Endothelial cell of umbilical vein (primary cell): ENCODE results near the gene KCNK1. TPM values are rescaled to one million over a fixed set of nuclear protein-coding genes. Genes with fewer than 3 reads are reported as not detected.

Experiments used
- BruUV-seq: library from RNA; stranded (reverse); fragments of 400-500 nt; replicated peaks from 2 replicates; lab custom pipeline; 2021; lab: Mats Ljungman, UMichigan
- CTCF ChIA-PET: fragments of 300-600, 350-600 bp; sonication (Branson Sonifier 250); formaldehyde crosslinking; loops from one replicate; lab custom pipeline; 2021; ENCODE audit warnings: antibody characterized with exemption, inconsistent platforms; lab: Charles Lee
- POLR2A ChIA-PET: fragments of 300-600, 350-600 bp; sonication (Branson Sonifier 250); formaldehyde crosslinking; loops from one replicate; lab custom pipeline; 2021; ENCODE audit warnings: antibody characterized with exemption, inconsistent platforms; lab: Charles Lee
- DNase-seq: peaks from one replicate; pipeline ENCODE4 v3.0.0-alpha.2; 2011; ENCODE audit warnings: low read depth, low spot score
- FAIRE-seq: peaks from 2 replicates; lab custom pipeline; 2011; peaks lifted over from hg19 to GRCh38; lab: Jason Lieb, UNC
- H2AFZ ChIP-seq: 2 replicates; pipeline ENCODE4 v1.6.0; 2012; ENCODE audit warnings: low read depth, low read length, control low read depth, inconsistent platforms
- H3K27ac ChIP-seq: 2 replicates; pipeline ENCODE4 v1.5.1; 2011; ENCODE audit warnings: low read depth, mild to moderate bottlenecking, control low read depth, low read length, moderate library complexity; ENCODE audit not compliant: insufficient read depth
- H3K27me3 ChIP-seq, 2 experiments: 2 replicates each; pipeline versions ENCODE4 v1.6.0 to v1.6.1; 2011; ENCODE audit warnings: low read length in 2 of 2, mixed read lengths in 1 of 2; ENCODE audit not compliant: control insufficient read depth in 2 of 2, insufficient read depth in 2 of 2
- H3K36me3 ChIP-seq, 2 experiments: 2 replicates in 1 of 2; 3 replicates in 1 of 2; pipeline ENCODE4 v1.5.1; 2011; ENCODE audit warnings: low read length in 2 of 2, mild to moderate bottlenecking in 1 of 2, moderate library complexity in 1 of 2; ENCODE audit not compliant: control insufficient read depth in 2 of 2, insufficient read depth in 2 of 2; ENCODE audit errors: extremely low read depth in 1 of 2
- H3K4me1 ChIP-seq: 3 replicates; pipeline ENCODE4 v1.5.1; 2011; ENCODE audit warnings: mild to moderate bottlenecking, low read length; ENCODE audit not compliant: control insufficient read depth, insufficient read depth; ENCODE audit errors: extremely low read depth
- H3K4me2 ChIP-seq: 2 replicates; pipeline ENCODE4 v1.6.1; 2011; ENCODE audit warnings: low read length, control low read depth, mixed read lengths; ENCODE audit not compliant: insufficient read depth
- H3K4me3 ChIP-seq, 3 experiments: fragments of 200-600 bp in 1 of 3; sonication (generic), shearing (Covaris generic) in 1 of 3; replicated peaks in 1 of 3; 2 replicates each; pipeline ENCODE4 v1.5.1; 2011 to 2016; ENCODE audit warnings: control low read depth in 3 of 3, low read length in 3 of 3, mild to moderate bottlenecking in 2 of 3, inconsistent platforms in 1 of 3, low read depth in 1 of 3, moderate library complexity in 1 of 3; ENCODE audit not compliant: insufficient read depth in 1 of 3
- H3K79me2 ChIP-seq: 2 replicates; pipeline ENCODE4 v1.6.0; 2012; ENCODE audit warnings: low read length, inconsistent platforms; ENCODE audit not compliant: control insufficient read depth, insufficient read depth
- H3K9ac ChIP-seq: replicated peaks from 2 replicates; pipeline ENCODE3; 2011; ENCODE audit warnings: low read length, control low read depth; ENCODE audit not compliant: insufficient read depth; ENCODE audit errors: extremely low read depth
- H3K9me1 ChIP-seq: replicated peaks from 3 replicates; pipeline ENCODE4 v1.6.0; 2011; ENCODE audit warnings: mild to moderate bottlenecking, low read length; ENCODE audit not compliant: control insufficient read depth, insufficient read depth; ENCODE audit errors: extremely low read depth
- H3K9me3 ChIP-seq: replicated peaks from 2 replicates; pipeline ENCODE4 v1.5.1; 2012; ENCODE audit warnings: low read length, inconsistent platforms; ENCODE audit not compliant: control insufficient read depth, insufficient read depth
- H4K20me1 ChIP-seq: replicated peaks from 2 replicates; pipeline ENCODE3; 2011; ENCODE audit warnings: mild to moderate bottlenecking, low read length; ENCODE audit not compliant: control insufficient read depth, insufficient read depth; ENCODE audit errors: extremely low read depth
- MYC ChIP-seq: IDR thresholded peaks from one replicate; pipeline ENCODE4 v1.6.1; 2011; ENCODE audit warnings: mild to moderate bottlenecking, low read depth, low read length
- POLR2AphosphoS5 ChIP-seq: IDR thresholded peaks from 2 replicates; pipeline ENCODE4 v1.6.1; 2012; ENCODE audit warnings: low read depth, mild to moderate bottlenecking, control low read depth, low read length, moderate library complexity; ENCODE audit not compliant: insufficient read depth
- dilution Hi-C: fragments of 300-500 bp; cut with MboI; formaldehyde crosslinking; loops from one replicate; pipeline ENCODE4 v1.15.0; 2019; ENCODE audit warnings: low sequenced_read_pairs; ENCODE audit not compliant: extremely low pct_ligation_motif_present
- intact Hi-C: fragments of 100-400 bp; cut with micrococcal nuclease; formaldehyde crosslinking; loops from one replicate; pipeline ENCODE4 v1.10.0; 2022
- polyA plus RNA-seq, 4 experiments: library from polyadenylated mRNA; depleted of rRNA in 3 of 4; stranded (reverse) in 3 of 4; unstranded in 1 of 4; fragments of >200 nt; gene quantifications; 2 replicates each; pipeline versions ENCODE4 v1.2.1 to v1.2.3, GENCODE V29; 2011 to 2012; ENCODE audit warnings: missing spikeins in 1 of 4
- total RNA-seq: library from RNA; stranded (reverse); gene quantifications from 2 replicates; pipeline ENCODE4 v1.2.3, GENCODE V29; 2021
- TF ChIP-seq, protein P1 (sequence below): IDR thresholded peaks from 2 replicates; pipeline ENCODE4 v1.6.1; 2011; ENCODE audit not compliant: insufficient read depth, insufficient read length

The KCNK1 gene
- total and polyA plus RNA-seq, 2 donors (not counting 3 experiments of a cell fraction or from before 2014, with no cell fraction given): 0.83 to 2.8 TPM

DNA sequence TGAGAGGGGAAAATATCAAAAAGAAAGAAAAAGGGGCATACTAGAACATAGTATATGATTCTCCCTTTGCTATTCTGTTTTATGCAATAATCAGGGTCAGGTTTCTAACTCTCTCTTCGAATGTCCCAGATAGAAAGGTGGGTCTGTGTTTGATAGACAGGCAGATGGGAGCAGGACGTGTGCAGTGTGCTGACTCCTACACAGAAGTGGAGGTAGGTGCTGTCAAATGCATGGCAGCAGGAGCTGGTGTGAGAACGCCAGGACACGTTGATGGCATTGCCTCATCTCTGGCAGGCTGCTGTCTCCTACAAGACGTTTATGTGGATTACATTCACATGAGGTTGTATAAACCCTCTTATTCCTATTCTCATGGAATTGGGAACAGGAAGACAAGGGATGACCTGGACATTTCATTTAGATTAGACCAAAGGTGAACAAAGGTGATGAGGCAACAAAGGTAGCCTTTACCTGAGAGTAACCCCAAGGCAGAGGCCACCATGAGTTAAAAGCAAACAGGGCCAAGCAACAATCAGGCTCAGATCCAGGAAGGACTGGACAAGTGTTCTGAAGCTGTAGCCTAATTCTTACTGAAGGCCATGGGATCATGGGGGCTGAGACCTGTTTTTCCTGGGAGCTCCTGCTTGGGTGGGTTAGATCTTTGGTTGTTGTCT lies 37.8 kb downstream of the KCNK1 start:
- no peak overlapping the region for H3K4me2 ChIP-seq
- no peaks in the 10 kb centered on the region for H3K36me3 ChIP-seq
- no peaks in the 10 kb centered on the region for H3K9me1 ChIP-seq
- ChIA-PET CTCF (no interaction called here), POLR2A (no interaction called here)
- intact Hi-C loops: no loop called here
- no TSS peak for BruUV-seq
- H3K9me3 ChIP-seq: no peaks in the 10 kb centered on the region
- H3K79me2 ChIP-seq: no peaks in the 10 kb centered on the region
- no peak overlapping the region for H3K4me3 ChIP-seq
- H3K4me1 ChIP-seq: no peaks in the 10 kb centered on the region
- dilution Hi-C loops: no loop called here
- FAIRE-seq (no peak), DNase-seq (no peak)
- H3K27ac ChIP-seq: no peak overlapping the region
- TF ChIP-seq, protein P1, sequence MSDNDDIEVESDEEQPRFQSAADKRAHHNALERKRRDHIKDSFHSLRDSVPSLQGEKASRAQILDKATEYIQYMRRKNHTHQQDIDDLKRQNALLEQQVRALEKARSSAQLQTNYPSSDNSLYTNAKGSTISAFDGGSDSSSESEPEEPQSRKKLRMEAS: no peak
- H2AFZ ChIP-seq: no peak overlapping the region
- no peaks in the 10 kb centered on the region for H4K20me1 ChIP-seq
- no peaks in the 10 kb centered on the region for H3K27me3 ChIP-seq
- H3K9ac ChIP-seq: no peak overlapping the region

- no peaks in the 10 kb centered on the region for H3K9me1 ChIP-seq
- no peaks in the 10 kb centered on the region for H4K20me1 ChIP-seq
- intact Hi-C loops: no loop called here
- ChIA-PET POLR2A (no interaction called here), CTCF (no interaction called here)
- BruUV-seq: no TSS peak
- DNase-seq: no peak
- dilution Hi-C loops: no loop called here
- TF ChIP-seq POLR2AphosphoS5 (no peak), MYC (no peak)
- TF ChIP-seq, protein P1: no peak
- no peak overlapping the region for H2AFZ ChIP-seq
- H3K4me1 ChIP-seq: no peaks in the 10 kb centered on the region
- no peak overlapping the region for H3K4me3 ChIP-seq
- no peaks in the 10 kb centered on the region for H3K9me3 ChIP-seq
- no peaks in the 10 kb centered on the region for H3K27me3 ChIP-seq
- H3K4me2 ChIP-seq: no peak overlapping the region
- H3K36me3 ChIP-seq: no peaks in the 10 kb centered on the region
- FAIRE-seq: no peak
- H3K79me2 ChIP-seq: no peaks in the 10 kb centered on the region
- H3K27ac ChIP-seq: no peak overlapping the region
- no peak overlapping the region for H3K9ac ChIP-seq
These were observed 38.6 kb downstream of the KCNK1 start for GRCh38 chr1:233652526-233652925.
